ENCODE data around the gene EEF1A2. TPM values are rescaled to one million over a fixed set of nuclear protein-coding genes. Genes with fewer than 3 reads are reported as not detected.

The EEF1A2 gene
- total RNA-seq, 4 donors from 2014 or later: not detected

GRCh38 chr20:63491078-63491477, 7.8 kb downstream of the EEF1A2 start:
- Histone ChIP-seq H3K36me3 (no peaks in the 10 kb centered on the region), H3K4me1 (peaks cover 0 to 5% (median 0%) of the 10 kb centered on the region in 4 donors), H3K27me3 (peaks cover 0 to 66% of the 10 kb centered on the region in 2 donors), H3K27ac (no peak overlapping the region), H3K9me3 (peaks cover 0 to 5% (median 0%) of the 10 kb centered on the region in 4 donors), H3K4me3 (no peak overlapping the region)
- 78 to 93% methylated on average over 2 to 4 of the region's 4 CpGs for WGBS, 2 donors
- TF ChIP-seq POLR2A (IDR thresholded peaks at IDR 0.05): no peak
- TF ChIP-seq, protein P1, sequence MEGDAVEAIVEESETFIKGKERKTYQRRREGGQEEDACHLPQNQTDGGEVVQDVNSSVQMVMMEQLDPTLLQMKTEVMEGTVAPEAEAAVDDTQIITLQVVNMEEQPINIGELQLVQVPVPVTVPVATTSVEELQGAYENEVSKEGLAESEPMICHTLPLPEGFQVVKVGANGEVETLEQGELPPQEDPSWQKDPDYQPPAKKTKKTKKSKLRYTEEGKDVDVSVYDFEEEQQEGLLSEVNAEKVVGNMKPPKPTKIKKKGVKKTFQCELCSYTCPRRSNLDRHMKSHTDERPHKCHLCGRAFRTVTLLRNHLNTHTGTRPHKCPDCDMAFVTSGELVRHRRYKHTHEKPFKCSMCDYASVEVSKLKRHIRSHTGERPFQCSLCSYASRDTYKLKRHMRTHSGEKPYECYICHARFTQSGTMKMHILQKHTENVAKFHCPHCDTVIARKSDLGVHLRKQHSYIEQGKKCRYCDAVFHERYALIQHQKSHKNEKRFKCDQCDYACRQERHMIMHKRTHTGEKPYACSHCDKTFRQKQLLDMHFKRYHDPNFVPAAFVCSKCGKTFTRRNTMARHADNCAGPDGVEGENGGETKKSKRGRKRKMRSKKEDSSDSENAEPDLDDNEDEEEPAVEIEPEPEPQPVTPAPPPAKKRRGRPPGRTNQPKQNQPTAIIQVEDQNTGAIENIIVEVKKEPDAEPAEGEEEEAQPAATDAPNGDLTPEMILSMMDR (IDR thresholded peaks at IDR 0.05): no peak
- no peak for TF ChIP-seq EP300 (IDR thresholded peaks at IDR 0.05)
- DNase-seq (ENCODE audit: low spot score in 2 of 2): no peak

- TF ChIP-seq POLR2A (IDR thresholded peaks at IDR 0.05): no peak
- TF ChIP-seq, protein P1 (IDR thresholded peaks at IDR 0.05): no peak
- TF ChIP-seq EP300 (IDR thresholded peaks at IDR 0.05): no peak
- WGBS, 2 donors: 75 to 76% methylated on average over 23 to 24 of the region's 24 CpGs
- Histone ChIP-seq H3K36me3 (no peaks in the 10 kb centered on the region), H3K27me3 (peaks cover 0 to 66% of the 10 kb centered on the region in 2 donors), H3K9me3 (peaks cover 0 to 5% (median 0%) of the 10 kb centered on the region in 4 donors), H3K4me3 (no peak overlapping the region), H3K27ac (no peak overlapping the region), H3K4me1 (peaks cover 0 to 5% (median 0%) of the 10 kb centered on the region in 4 donors)
- DNase-seq (ENCODE audit: low spot score in 2 of 2): no peak
These were observed 8.5 kb downstream of the EEF1A2 start for GRCh38 chr20:63490416-63490815.

- Histone ChIP-seq H3K4me3 (no peak overlapping the region), H3K27ac (no peak overlapping the region), H3K9me3 (peaks cover 0 to 5% (median 0%) of the 10 kb centered on the region in 4 donors), H3K4me1 (peaks cover 0 to 5% (median 0%) of the 10 kb centered on the region in 4 donors), H3K27me3 (peaks cover 0 to 74% of the 10 kb centered on the region in 2 donors), H3K36me3 (no peaks in the 10 kb centered on the region)
- DNase-seq (ENCODE audit: low spot score in 2 of 2): no peak
- no peak for TF ChIP-seq POLR2A (IDR thresholded peaks at IDR 0.05)
- TF ChIP-seq EP300 (IDR thresholded peaks at IDR 0.05): no peak
- TF ChIP-seq, protein P1 (IDR thresholded peaks at IDR 0.05): no peak
- WGBS, 2 donors: 15 to 27% methylated on average over 20 to 61 of the region's 83 CpGs
These were observed 10.3 kb downstream of the EEF1A2 start for GRCh38 chr20:63488315-63489251.

DNA sequence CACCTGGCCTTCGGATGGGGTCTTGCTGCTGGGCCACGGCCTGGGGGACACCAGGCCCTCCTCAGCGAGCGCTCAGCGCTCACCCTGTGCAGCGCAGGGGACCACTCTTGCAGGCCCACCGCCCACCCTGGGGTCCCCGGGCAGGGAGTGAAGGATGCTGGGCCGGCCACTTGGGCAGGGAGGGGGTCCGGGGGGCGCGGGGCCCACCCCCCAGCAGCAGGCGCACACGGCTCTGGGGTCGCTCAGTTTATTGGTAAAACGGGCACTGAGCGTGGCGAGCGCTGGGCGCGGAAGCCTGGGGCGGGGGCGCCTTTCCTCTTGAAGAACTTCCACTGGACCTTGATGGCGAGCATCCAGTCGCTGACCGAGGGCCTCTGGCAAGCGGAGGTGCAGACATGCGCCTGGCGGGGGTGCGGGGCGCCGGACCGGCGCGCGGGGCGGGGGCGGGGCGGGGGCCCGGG, 11.1 kb downstream of the EEF1A2 start:
- no peak for TF ChIP-seq EP300 (IDR thresholded peaks at IDR 0.05)
- TF ChIP-seq, protein P1 (IDR thresholded peaks at IDR 0.05): no peak
- no peak for TF ChIP-seq POLR2A (IDR thresholded peaks at IDR 0.05)
- Histone ChIP-seq H3K4me1 (peaks cover 0 to 5% (median 0%) of the 10 kb centered on the region in 4 donors), H3K27me3 (peaks cover 0 to 81% of the 10 kb centered on the region in 2 donors), H3K27ac (no peak overlapping the region), H3K9me3 (peaks cover 0 to 5% (median 0%) of the 10 kb centered on the region in 4 donors), H3K4me3 (no peak overlapping the region), H3K36me3 (no peaks in the 10 kb centered on the region)
- DNase-seq (ENCODE audit: low spot score in 2 of 2): no peak
- 0 to 32% methylated on average over 1 to 3 of the region's 40 CpGs for WGBS, 2 donors

Measured in tibial nerve (tissue), 4 donors.